ENCODE data around the gene DNAJC3.

GRCh38 chr13:95793781-95794180 is 116.8 kb downstream of the DNAJC3 start:
- TF ChIP-seq CTCF (IDR thresholded peaks at IDR 0.05) (no peak), POLR2A (IDR thresholded peaks at IDR 0.05) (no peak)
